ENCODE measurements around the gene LCP1.

Gene LCP1

GRCh38 chr13:46169758-46170157 is 12.2 kb downstream of the LCP1 start:
- DNase-seq (ENCODE audit: low read depth): no peak
- H3K4me3 ChIP-seq (ENCODE audit: control insufficient read depth, low read depth, low read length): no peak overlapping the region
- no peak for TF ChIP-seq CTCF (conservative IDR thresholded peaks at IDR 0.05; ENCODE audit: control insufficient read depth, insufficient read depth, low read depth, low read length)

- no peak for TF ChIP-seq CTCF (conservative IDR thresholded peaks at IDR 0.05; ENCODE audit: control insufficient read depth, insufficient read depth, low read depth, low read length)
- DNase-seq (ENCODE audit: low read depth): no peak
- H3K4me3 ChIP-seq (ENCODE audit: control insufficient read depth, low read depth, low read length): no peak overlapping the region
Measured at GRCh38 chr13:46168783-46169182, 13.2 kb downstream of the LCP1 start.

GRCh38 chr13:46168341-46168740 is 13.6 kb downstream of the LCP1 start:
- peak; percentile 48 for DNase-seq (ENCODE audit: low read depth)
- no peak overlapping the region for H3K4me3 ChIP-seq (ENCODE audit: control insufficient read depth, low read depth, low read length)
- no peak for TF ChIP-seq CTCF (conservative IDR thresholded peaks at IDR 0.05; ENCODE audit: control insufficient read depth, insufficient read depth, low read depth, low read length)

GRCh38 chr13:46166947-46167610 is 14.9 kb downstream of the LCP1 start:
- no peak overlapping the region for H3K4me3 ChIP-seq (ENCODE audit: control insufficient read depth, low read depth, low read length)
- TF ChIP-seq CTCF (conservative IDR thresholded peaks at IDR 0.05; ENCODE audit: control insufficient read depth, insufficient read depth, low read depth, low read length): no peak
- no peak for DNase-seq (ENCODE audit: low read depth)

- no peak for TF ChIP-seq CTCF (conservative IDR thresholded peaks at IDR 0.05; ENCODE audit: control insufficient read depth, insufficient read depth, low read depth, low read length)
- no peak for DNase-seq (ENCODE audit: low read depth)
- H3K4me3 ChIP-seq (ENCODE audit: control insufficient read depth, low read depth, low read length): no peak overlapping the region
Measured at GRCh38 chr13:46166224-46166584, 15.8 kb downstream of the LCP1 start.

- DNase-seq (ENCODE audit: low read depth): no peak
- TF ChIP-seq CTCF (conservative IDR thresholded peaks at IDR 0.05; ENCODE audit: control insufficient read depth, insufficient read depth, low read depth, low read length): no peak
- no peak overlapping the region for H3K4me3 ChIP-seq (ENCODE audit: control insufficient read depth, low read depth, low read length)
Measured at GRCh38 chr13:46165485-46166223, 16.3 kb downstream of the LCP1 start.
